Measurements from ENCODE around the gene IL20RA. TPM values are rescaled to one million over a fixed set of nuclear protein-coding genes. Genes with fewer than 3 reads are reported as not detected.

Gene IL20RA
- total and polyA plus RNA-seq, 2 of the 13 experiments (the other 11 are each of a cell fraction or from before 2014, with no cell fraction given) = not detected

- ATAC-seq (no peak), FAIRE-seq (no peak)
These were observed 82.1 kb downstream of the IL20RA start for GRCh38 chr6:136962661-136963060.

More at GRCh38 chr6:136962661-136963060, 82.1 kb downstream of the IL20RA start:
- no peaks in the 10 kb centered on the region for H4K20me1 ChIP-seq (ENCODE audit: insufficient read depth, low read length)
- in situ Hi-C loops (cut with HindIII; ENCODE audit: extremely low pct_ligation_motif_present, low pct_unique_long_range_greater_than_20kb) (loop anchor here (25.0 kb wide), 1 partner anchor 675 kb away; no protein-coding TSS in a partner anchor), intact Hi-C loops (cut with micrococcal nuclease; ENCODE audit: unreplicated experiment) (no loop called here)
- DNase-seq (ENCODE audit: low spot score) = no peak
- H2AFZ ChIP-seq (ENCODE audit: low read length) = no peak overlapping the region
- H3K27me3 ChIP-seq (ENCODE audit: control insufficient read depth in 1 of 2, insufficient read depth in 2 of 2, low read length in 2 of 2) = peaks cover 4 to 19% of the 10 kb centered on the region in 2 experiments; a peak in 3 of 5 replicates
- H3K27ac ChIP-seq (ENCODE audit: extremely low read length, insufficient read depth, low read length) = no peak overlapping the region
- no peak overlapping the region for H3K9ac ChIP-seq (ENCODE audit: insufficient read depth, low read depth, low read length)
- TF ChIP-seq KLF13 (CRISPR knock-in tag; IDR thresholded peaks at IDR 0.05) = no peak
- no peak for TF ChIP-seq ZNF276 (CRISPR knock-in tag; IDR thresholded peaks at IDR 0.05; ENCODE audit: low read depth)
- TF ChIP-seq FOSL1 (CRISPR knock-in tag; IDR thresholded peaks at IDR 0.05; ENCODE audit: borderline replicate concordance) = no peak
- TF ChIP-seq ZBTB34 (CRISPR knock-in tag; IDR thresholded peaks at IDR 0.05) = no peak
- TF ChIP-seq ZNF329 (CRISPR knock-in tag; IDR thresholded peaks at IDR 0.05; ENCODE audit: low read depth) = no peak
- no peak for TF ChIP-seq NPAS2 (CRISPR knock-in tag; IDR thresholded peaks at IDR 0.05; ENCODE audit: borderline replicate concordance)
- no peak for TF ChIP-seq ZNF746 (CRISPR knock-in tag; IDR thresholded peaks at IDR 0.05)
- no peak for TF ChIP-seq ZNF280B (CRISPR knock-in tag; IDR thresholded peaks at IDR 0.05; ENCODE audit: borderline replicate concordance)
- no peak for TF ChIP-seq GABPB1 (CRISPR knock-in tag; IDR thresholded peaks at IDR 0.05)
- TF ChIP-seq MED8 (CRISPR knock-in tag; IDR thresholded peaks at IDR 0.05; ENCODE audit: insufficient replicate concordance) = no peak
- TF ChIP-seq FIP1L1 (IDR thresholded peaks at IDR 0.05; ENCODE audit: borderline replicate concordance, insufficient read depth, low read depth, low read length) = no peak
- no peak for TF ChIP-seq ZNF513 (CRISPR knock-in tag; conservative IDR thresholded peaks at IDR 0.05)
- TF ChIP-seq BRD4 (CRISPR knock-in tag; IDR thresholded peaks at IDR 0.05) = no peak
- no peak for TF ChIP-seq NFATC3 (CRISPR knock-in tag; IDR thresholded peaks at IDR 0.05)
- TF ChIP-seq ZNF230 (CRISPR knock-in tag; IDR thresholded peaks at IDR 0.05) = no peak
- no peak for TF ChIP-seq NR2F1 (CRISPR knock-in tag; IDR thresholded peaks at IDR 0.05)
- no peak for TF ChIP-seq TRIM24 (CRISPR knock-in tag; IDR thresholded peaks at IDR 0.05)
- BruUV-seq (replicated peaks) = no TSS peak
- H3K9me3 ChIP-seq (ENCODE audit: low read length) = no peaks in the 10 kb centered on the region
- WGBS (ENCODE audit: low lambda C conversion rate) = 8% methylated on average over 4 of the region's 4 CpGs
- H3K79me2 ChIP-seq (ENCODE audit: insufficient read depth, low read length) = no peaks in the 10 kb centered on the region
- no peaks in the 10 kb centered on the region for H3K36me3 ChIP-seq (replicated peaks in 1 of 2; ENCODE audit: control insufficient read depth in 1 of 2, insufficient read depth in 2 of 2, low read length in 2 of 2)
- H3K4me1 ChIP-seq (ENCODE audit: insufficient read depth, low read length) = peaks cover 7% of the 10 kb centered on the region; the same call in 1 of the 2 replicates
- ChIA-PET POLR2A (no interaction called here), CTCF (ENCODE audit: low intra/inter-chr PET ratio, low total read pairs) (no interaction called here)
- H3K4me2 ChIP-seq (ENCODE audit: low read depth, low read length) = no peak overlapping the region
- no peak overlapping the region for H3K4me3 ChIP-seq (replicated peaks in 1 of 3; ENCODE audit: insufficient read depth in 1 of 3, low read depth in 2 of 3, low read length in 3 of 3)
